T-cell (primary cell): Measurements from ENCODE around the gene DTNB. TPM values are rescaled to one million over a fixed set of nuclear protein-coding genes. Genes with fewer than 3 reads are reported as not detected.
A peak's percentile ranks its signal among the peaks of the same experiment; 100 is the strongest.
"Not testable (repeated sequence)": the region's sequence is repeated elsewhere in the genome, so short reads cannot be mapped to it uniquely, and the experiment has no call there.

ENCODE experiments used
- ATAC-seq, 4 experiments: fragments of 200-7000 bp in 3 of 4; fragments of 150-1000 bp in 1 of 4; cut with Tn5 transposase; replicated peaks in 1 of 4; 1 replicate in 3 of 4; 2 replicates in 1 of 4; pipeline ENCODE4 v1.10.0; 2021; ENCODE audit warnings: moderate library complexity in 3 of 4, mild to moderate bottlenecking in 2 of 4, moderate number of reproducible peaks in 1 of 4
- CTCF ChIA-PET, 2 donors: fragments of 300-600 bp; sonication (Branson Sonifier 250); formaldehyde crosslinking; loops; one replicate each; lab custom pipeline; 2022; ENCODE audit warnings: antibody characterized with exemption in 2 of 2; lab: Charles Lee
- POLR2A ChIA-PET, 2 donors: fragments of 300-600 bp; sonication (Branson Sonifier 250); formaldehyde crosslinking; loops; one replicate each; lab custom pipeline; 2022; ENCODE audit warnings: antibody characterized with exemption in 2 of 2; lab: Charles Lee
- DNase-seq, 35 experiments: peaks; one replicate each; pipeline versions ENCODE4 v3.0.0 to v3.0.0-alpha.2; 2013 to 2023
- H3K27ac ChIP-seq: one replicate; pipeline ENCODE4 v1.5.1; 2013; ENCODE audit warnings: low read length
- H3K27me3 ChIP-seq, 2 experiments: replicated peaks in 1 of 2; 1 replicate in 1 of 2; 2 replicates in 1 of 2; pipeline versions ENCODE4 v1.6.1 to v1.7.0; 2013; ENCODE audit warnings: low read length in 1 of 2, mixed read lengths in 1 of 2; ENCODE audit not compliant: control insufficient read depth in 2 of 2, insufficient read depth in 2 of 2; ENCODE audit errors: extremely low read depth in 1 of 2
- H3K36me3 ChIP-seq, 2 donors: 1 replicate in 1 of 2; 2 replicates in 1 of 2; pipeline versions ENCODE4 v1.6.1 to v1.7.0; 2013; ENCODE audit warnings: low read length in 1 of 2; ENCODE audit not compliant: control insufficient read depth in 2 of 2, insufficient read depth in 1 of 2; ENCODE audit errors: extremely low read depth in 1 of 2
- H3K4me1 ChIP-seq, 2 experiments: 1 replicate in 1 of 2; 2 replicates in 1 of 2; pipeline versions ENCODE4 v1.6.1 to v1.7.0; 2013; ENCODE audit warnings: low read length in 2 of 2, mixed read lengths in 1 of 2; ENCODE audit not compliant: insufficient read depth in 2 of 2, control insufficient read depth in 1 of 2; ENCODE audit errors: extremely low read depth in 1 of 2
- H3K4me3 ChIP-seq, 2 donors: 1 replicate in 1 of 2; 2 replicates in 1 of 2; pipeline versions ENCODE4 v1.5.1 to v1.7.0; 2013; ENCODE audit warnings: mild to moderate bottlenecking in 2 of 2, low read length in 1 of 2, moderate library complexity in 1 of 2; ENCODE audit not compliant: control insufficient read depth in 1 of 2; ENCODE audit errors: extremely low read depth in 1 of 2
- H3K9me3 ChIP-seq: 2 replicates; pipeline ENCODE4 v1.7.0; 2013
- H3K27ac Mint-ChIP-seq, 2 donors: one replicate each; pipeline ENCODE4 v1.8.0; 2020 to 2021; ENCODE audit warnings: mild to moderate bottlenecking in 2 of 2, mixed read lengths in 2 of 2
- H3K27me3 Mint-ChIP-seq, 2 donors: one replicate each; pipeline ENCODE4 v1.8.0; 2021 to 2022; ENCODE audit warnings: mixed read lengths in 2 of 2
- H3K36me3 Mint-ChIP-seq: one replicate; pipeline ENCODE4 v1.8.0; 2021; ENCODE audit warnings: mixed read lengths
- H3K4me1 Mint-ChIP-seq, 3 donors: one replicate each; pipeline ENCODE4 v1.8.0; 2020 to 2022; ENCODE audit warnings: mixed read lengths in 3 of 3, mild to moderate bottlenecking in 1 of 3
- H3K4me3 Mint-ChIP-seq, 3 donors: one replicate each; pipeline ENCODE4 v1.8.0; 2020 to 2022; ENCODE audit warnings: mild to moderate bottlenecking in 3 of 3, mixed read lengths in 3 of 3, moderate library complexity in 3 of 3
- H3K9me3 Mint-ChIP-seq, 3 donors: one replicate each; pipeline ENCODE4 v1.8.0; 2020 to 2022; ENCODE audit warnings: mixed read lengths in 3 of 3
- WGBS: methylation state at CpG from one replicate; pipeline ENCODE4 v1.1.5; 2013; ENCODE audit warnings: missing lambda C conversion rate; ENCODE audit not compliant: insufficient coverage; 5-methylcytosine and 5-hydroxymethylcytosine counted together
- total RNA-seq, 35 experiments: library from RNA in 6 of 35; stranded (reverse) in 6 of 35; fragments of 120-200 nt in 1 of 35; gene quantifications; one replicate each; pipeline versions ENCODE4 v1.2.1 to v1.2.4 and lab custom pipeline; 2013 to 2026

The DTNB gene
- total RNA-seq, 5 donors from 2014 or later (not counting 1 experiment from before 2014, with no cell fraction given): 33.4 to 45.7 (median 39.6) TPM

GRCh38 chr2:25602333-25602723, 71.0 kb downstream of the DTNB start:
- no peaks in the 10 kb centered on the region for H3K9me3 ChIP-seq
- Mint-ChIP-seq H3K9me3 (no peaks in the 10 kb centered on the region), H3K27me3 (no peaks in the 10 kb centered on the region), H3K36me3 (peaks cover 15% of the 10 kb centered on the region), H3K4me3 (no peak overlapping the region), H3K27ac (peak overlapping the region in 1 of 2 donors; percentile 11), H3K4me1 (peaks cover 5 to 6% (median 6%) of the 10 kb centered on the region in 3 donors)
- DNase-seq (no peak), ATAC-seq (no peak)
- no peaks in the 10 kb centered on the region for H3K4me1 ChIP-seq
- H3K36me3 ChIP-seq: peaks cover 0 to 4% of the 10 kb centered on the region in 2 donors
- H3K27ac ChIP-seq: no peak overlapping the region
- CTCF ChIA-PET: interaction anchor here in 1 of 2 donors (0.6 kb wide), 1 partner anchor 259 kb away, joined by 3 read pairs; no protein-coding TSS in a partner anchor
- H3K27me3 ChIP-seq: no peaks in the 10 kb centered on the region
- H3K4me3 ChIP-seq: no peak overlapping the region
- POLR2A ChIA-PET: no interaction called here

DNA sequence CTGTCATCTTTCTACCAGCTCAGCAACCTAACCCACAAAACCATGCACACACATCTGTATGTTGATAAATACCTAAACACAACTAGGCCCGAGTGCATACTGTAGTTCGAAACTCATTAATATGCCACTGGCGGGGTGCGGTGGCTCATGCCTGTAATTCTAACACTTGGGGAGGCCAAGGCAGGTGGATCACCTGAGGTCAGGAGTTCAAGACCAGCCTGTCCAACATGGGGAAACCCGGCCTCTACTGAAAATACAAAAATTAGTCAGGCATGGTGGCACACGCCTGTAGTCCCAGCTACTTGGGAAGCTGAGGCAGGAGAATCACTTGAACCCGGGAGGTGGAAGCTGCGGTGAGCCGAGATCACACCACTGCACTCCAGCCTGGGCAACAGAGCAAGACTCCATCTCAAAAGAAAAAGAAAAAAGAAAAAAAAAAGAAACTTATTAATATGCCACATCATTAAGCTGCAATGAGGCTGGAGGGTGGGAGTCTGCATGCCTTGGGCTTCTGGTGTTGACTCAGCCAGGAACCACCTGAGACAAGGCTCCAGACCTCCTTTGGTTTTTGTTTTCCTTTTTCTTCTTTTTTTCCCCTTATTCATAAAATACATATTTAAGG, 71.6 kb downstream of the DTNB start:
- H3K36me3 Mint-ChIP-seq: peaks cover 18% of the 10 kb centered on the region
- H3K4me1 Mint-ChIP-seq, H3K27me3 Mint-ChIP-seq, H3K27me3 ChIP-seq, ATAC-seq, H3K36me3 ChIP-seq, POLR2A ChIA-PET, H3K9me3 Mint-ChIP-seq, CTCF ChIA-PET, DNase-seq, H3K4me1 ChIP-seq, H3K4me3 ChIP-seq, H3K4me3 Mint-ChIP-seq, H3K9me3 ChIP-seq, H3K27ac ChIP-seq: not testable (repeated sequence)
- WGBS: 49% methylated on average over 3 of the region's 9 CpGs
- peak overlapping the region in 1 of 2 donors; percentile 11 for H3K27ac Mint-ChIP-seq

GRCh38 chr2:25598911-25599310, 74.5 kb downstream of the DTNB start:
- CTCF ChIA-PET: interaction anchor here (0.6 to 1.5 kb wide), 2 partner anchors 8 to 247 kb away, joined by 4 to 6 read pairs; no protein-coding TSS in a partner anchor
- POLR2A ChIA-PET: interaction anchor here in 1 of 2 donors (0.6 kb wide), 1 partner anchor 12 kb away, joined by 5 read pairs; no protein-coding TSS in a partner anchor

DNA sequence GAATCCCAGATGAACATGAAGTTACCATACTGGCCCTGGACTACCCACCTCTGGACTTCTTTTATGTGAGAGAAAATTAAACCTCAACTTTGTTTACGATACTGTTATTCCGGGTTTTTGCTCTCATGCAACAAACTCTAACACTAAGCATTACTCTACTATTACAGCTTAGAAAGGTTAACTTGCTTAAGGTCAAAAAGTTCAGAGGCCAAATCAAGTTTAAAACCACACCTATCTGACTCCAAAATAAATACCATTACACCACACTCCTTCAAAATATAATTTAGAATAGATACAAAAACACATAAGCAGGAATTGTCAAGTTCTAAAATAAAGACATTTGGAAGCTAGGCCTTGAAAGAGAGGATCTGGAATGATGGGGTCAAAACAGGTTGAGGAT, 75.0 kb downstream of the DTNB start:
- peak overlapping the region in 1 of 2 donors; percentile 34 for H3K27ac Mint-ChIP-seq

More at GRCh38 chr2:25598911-25599310, 74.5 kb downstream of the DTNB start:
- WGBS: 96% methylated on average over 3 of the region's 4 CpGs
- ATAC-seq: no peak
- Mint-ChIP-seq H3K9me3 (no peaks in the 10 kb centered on the region), H3K4me3 (no peak overlapping the region), H3K27ac (no peak overlapping the region), H3K27me3 (no peaks in the 10 kb centered on the region), H3K4me1 (peaks cover 5 to 6% (median 6%) of the 10 kb centered on the region in 3 donors), H3K36me3 (peaks cover 24% of the 10 kb centered on the region)
- Histone ChIP-seq H3K36me3 (peaks cover 0 to 4% of the 10 kb centered on the region in 2 donors), H3K9me3 (no peaks in the 10 kb centered on the region), H3K4me3 (no peak overlapping the region), H3K27me3 (no peaks in the 10 kb centered on the region), H3K4me1 (no peaks in the 10 kb centered on the region), H3K27ac (no peak overlapping the region)
- DNase-seq: no peak

DNA sequence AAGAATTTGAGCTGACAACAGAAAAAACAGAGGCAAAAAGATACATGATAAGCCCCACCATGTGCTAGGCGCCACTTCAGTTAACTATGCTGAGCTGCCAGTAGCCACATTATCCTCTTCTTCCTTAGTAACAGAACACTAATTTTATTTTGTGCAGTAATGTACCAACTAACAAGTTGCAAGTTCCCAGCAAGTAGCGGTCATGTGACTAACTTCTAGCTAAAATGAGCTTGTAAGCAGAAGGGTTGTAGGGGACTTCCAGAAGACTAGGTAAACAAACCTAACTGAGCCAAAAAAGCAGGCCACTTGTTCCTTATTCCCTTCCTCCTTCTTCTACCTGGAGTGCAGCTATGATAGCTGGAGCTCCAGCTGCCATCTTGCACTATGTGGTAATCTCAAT, 75.5 kb downstream of the DTNB start:
- no peaks in the 10 kb centered on the region for H3K9me3 ChIP-seq
- POLR2A ChIA-PET: no interaction called here
- no peak for ATAC-seq

More for the DNA sequence above, 75.0 kb downstream of the DTNB start:
- H3K36me3 Mint-ChIP-seq: peaks cover 26% of the 10 kb centered on the region
- H3K27me3 Mint-ChIP-seq: no peaks in the 10 kb centered on the region
- Histone ChIP-seq H3K27me3 (no peaks in the 10 kb centered on the region), H3K9me3 (no peaks in the 10 kb centered on the region), H3K27ac (no peak overlapping the region), H3K4me3 (no peak overlapping the region), H3K36me3 (peaks cover 0 to 4% of the 10 kb centered on the region in 2 donors), H3K4me1 (no peaks in the 10 kb centered on the region)
- ChIA-PET CTCF (interaction anchor here (0.6 to 1.5 kb wide), 2 partner anchors 9 to 248 kb away, joined by 4 to 6 read pairs; no protein-coding TSS in a partner anchor), POLR2A (no interaction called here)
- H3K9me3 Mint-ChIP-seq: no peaks in the 10 kb centered on the region
- DNase-seq (no peak), ATAC-seq (no peak)
- WGBS: no CpG with 5 or more reads among the region's 2 CpGs
- no peak overlapping the region for H3K4me3 Mint-ChIP-seq
- H3K4me1 Mint-ChIP-seq: peaks cover 6% of the 10 kb centered on the region in 3 donors

DNA sequence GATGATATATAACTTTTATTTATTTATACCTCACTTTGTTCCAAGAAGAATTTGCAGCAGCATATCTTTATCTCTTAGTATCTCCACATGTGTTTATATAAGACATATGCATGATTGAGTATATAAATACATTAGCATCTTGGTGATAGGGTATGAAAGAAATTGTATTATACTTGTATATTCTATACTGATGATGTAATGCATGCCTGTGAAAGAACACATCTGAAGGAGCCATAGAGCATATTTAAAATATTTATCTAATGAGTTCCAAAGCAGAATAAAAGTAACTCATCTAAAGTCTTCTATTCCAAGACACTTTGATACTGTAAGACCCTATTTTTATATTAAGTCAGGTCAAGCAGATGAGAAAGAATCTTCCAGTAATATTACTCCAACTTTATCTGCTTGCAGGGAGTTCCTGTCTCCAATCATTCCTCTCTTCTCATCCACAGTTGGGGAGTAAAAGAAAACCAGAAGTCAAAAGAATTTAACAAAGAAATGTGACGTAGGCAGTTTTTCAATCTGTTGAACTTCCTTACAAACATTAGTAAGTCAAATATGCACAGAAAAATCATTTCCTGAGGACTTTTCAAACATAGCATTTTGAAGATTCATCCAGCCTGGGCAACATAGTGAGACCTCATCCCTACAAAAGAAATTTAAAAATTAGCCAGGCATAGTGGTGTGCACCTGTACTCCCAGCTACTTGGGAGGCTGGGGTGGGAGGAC, 76.7 kb downstream of the DTNB start:
- no peak overlapping the region for H3K4me3 Mint-ChIP-seq
- H3K27ac Mint-ChIP-seq: peak overlapping the region in 1 of 2 donors; percentile 16

More for the DNA sequence above, 75.5 kb downstream of the DTNB start:
- Mint-ChIP-seq H3K4me3 (no peak overlapping the region), H3K27ac (peak overlapping the region in 1 of 2 donors; percentile 34), H3K36me3 (peaks cover 26% of the 10 kb centered on the region), H3K4me1 (peaks cover 6 to 9% (median 9%) of the 10 kb centered on the region in 3 donors), H3K27me3 (no peaks in the 10 kb centered on the region), H3K9me3 (no peaks in the 10 kb centered on the region)
- Histone ChIP-seq H3K27ac (no peak overlapping the region), H3K36me3 (peaks cover 0 to 4% of the 10 kb centered on the region in 2 donors), H3K4me3 (no peak overlapping the region), H3K27me3 (no peaks in the 10 kb centered on the region), H3K4me1 (no peaks in the 10 kb centered on the region)
- WGBS: no CpG with 5 or more reads among the region's 2 CpGs
- no peak for DNase-seq
- CTCF ChIA-PET: interaction anchor here in 1 of 2 donors (1.5 kb wide), 1 partner anchor 9 kb away, joined by 6 read pairs; no protein-coding TSS in a partner anchor

More for the DNA sequence above, 76.7 kb downstream of the DTNB start:
- POLR2A ChIA-PET: no interaction called here
- Histone ChIP-seq H3K27ac (no peak overlapping the region), H3K4me1 (peaks cover 0 to 3% of the 10 kb centered on the region in 2 experiments), H3K36me3 (peaks cover 0 to 4% of the 10 kb centered on the region in 2 donors), H3K4me3 (no peak overlapping the region), H3K9me3 (no peaks in the 10 kb centered on the region), H3K27me3 (no peaks in the 10 kb centered on the region)
- Mint-ChIP-seq H3K4me1 (peaks cover 12 to 15% (median 14%) of the 10 kb centered on the region in 3 donors), H3K36me3 (peaks cover 26% of the 10 kb centered on the region), H3K9me3 (no peaks in the 10 kb centered on the region), H3K27me3 (no peaks in the 10 kb centered on the region)
- ATAC-seq: no peak
- DNase-seq: no peak
- CTCF ChIA-PET: no interaction called here
- no CpG with 5 or more reads among the region's 1 CpG for WGBS
